Brain microvascular endothelial cell (primary cell): ENCODE measurements around the gene ASB10.

Source experiments
- DNase-seq: peaks from one replicate; pipeline ENCODE4 v3.0.0-alpha.2; 2020
- H3K27ac ChIP-seq: fragments of 250-450 bp; sonication (Bioruptor Pico); 2 replicates; pipeline ENCODE4 v1.5.1; 2020; ENCODE audit warnings: mild to moderate bottlenecking, moderate library complexity
- H3K27me3 ChIP-seq: fragments of 250-450 bp; sonication (Bioruptor Pico); replicated peaks from 2 replicates; pipeline ENCODE4 v1.5.1; 2020; ENCODE audit warnings: mild to moderate bottlenecking
- H3K36me3 ChIP-seq: fragments of 250-450 bp; sonication (Bioruptor Pico); replicated peaks from 2 replicates; pipeline ENCODE4 v1.5.1; 2020; ENCODE audit warnings: mild to moderate bottlenecking
- H3K4me3 ChIP-seq: 2 replicates; pipeline ENCODE4 v1.5.1; 2011; ENCODE audit warnings: low read depth, mild to moderate bottlenecking, control low read depth, low read length, moderate library complexity
- CTCF ChIP-seq: IDR thresholded peaks from 2 replicates; pipeline ENCODE4 v1.5.1; 2011; ENCODE audit warnings: low read depth, mild to moderate bottlenecking, moderate library complexity, low read length, control low read depth, inconsistent platforms; ENCODE audit errors: missing control alignments
- in situ Hi-C: cut with HindIII; loops from 2 replicates; pipeline ENCODE4 v1.10.0; 2017; ENCODE audit warnings: low sequenced_read_pairs, low pct_ligation_motif_present

ASB10 gene

GRCh38 chr7:151175047-151175792 lies 11.8 kb downstream of the ASB10 start:
- H3K4me3 ChIP-seq, result no peak overlapping the region
- in situ Hi-C loops, result no loop called here
- peaks cover 37% of the 10 kb centered on the region for H3K27me3 ChIP-seq
- no peak for DNase-seq
- no peaks in the 10 kb centered on the region for H3K36me3 ChIP-seq
- no peak overlapping the region for H3K27ac ChIP-seq
- TF ChIP-seq CTCF, result no peak

GRCh38 chr7:151174246-151175046 lies 12.6 kb downstream of the ASB10 start:
- no peaks in the 10 kb centered on the region for H3K36me3 ChIP-seq
- H3K4me3 ChIP-seq, result no peak overlapping the region
- peaks cover 36% of the 10 kb centered on the region for H3K27me3 ChIP-seq
- no peak for TF ChIP-seq CTCF
- H3K27ac ChIP-seq, result no peak overlapping the region
- DNase-seq, result peak; percentile 8
- in situ Hi-C loops, result no loop called here

- no peak for TF ChIP-seq CTCF
- Histone ChIP-seq H3K27ac (no peak overlapping the region), H3K36me3 (no peaks in the 10 kb centered on the region), H3K27me3 (peaks cover 38% of the 10 kb centered on the region), H3K4me3 (no peak overlapping the region)
- in situ Hi-C loops, result no loop called here
- no peak for DNase-seq
Observed at GRCh38 chr7:151173386-151174245, 13.4 kb downstream of the ASB10 start.

- Histone ChIP-seq H3K27me3 (peaks cover 41% of the 10 kb centered on the region), H3K27ac (no peak overlapping the region), H3K36me3 (no peaks in the 10 kb centered on the region), H3K4me3 (no peak overlapping the region)
- peak; percentile 37 for DNase-seq
- in situ Hi-C loops, result no loop called here
- TF ChIP-seq CTCF, result peak; percentile 100
Observed at GRCh38 chr7:151172273-151173141, 14.5 kb downstream of the ASB10 start.

- Histone ChIP-seq H3K36me3 (no peaks in the 10 kb centered on the region), H3K27me3 (peaks cover 59% of the 10 kb centered on the region), H3K4me3 (no peak overlapping the region), H3K27ac (no peak overlapping the region)
- TF ChIP-seq CTCF, result no peak
- no peak for DNase-seq
- in situ Hi-C loops, result no loop called here
Observed at GRCh38 chr7:151168787-151169162, 18.3 kb downstream of the ASB10 start.
